NT2/D1 (cell line): Measurements from ENCODE around the gene ADGRA3.

Source experiments
- SUZ12 ChIP-seq: IDR thresholded peaks from 2 replicates; pipeline ENCODE4 v1.6.1; 2011; ENCODE audit not compliant: insufficient read length, insufficient read depth; ENCODE audit errors: extremely low read depth
- ZNF274 ChIP-seq: IDR thresholded peaks from 2 replicates; pipeline ENCODE4 v1.6.1; 2011; ENCODE audit warnings: mild to moderate bottlenecking, low read depth, low read length

GRCh38 chr4:22486276-22486675 is 29.6 kb downstream of the ADGRA3 start:
- TF ChIP-seq SUZ12: no peak
- no peak for TF ChIP-seq ZNF274
